Fibroblast of pulmonary artery (primary cell): ENCODE measurements around the gene PRICKLE4.

ENCODE experiments used
- DNase-seq: peaks from one replicate; pipeline ENCODE4 v3.0.0-alpha.2; 2010; ENCODE audit warnings: low read depth
- H3K4me3 ChIP-seq: replicated peaks from 2 replicates; pipeline ENCODE4 v1.5.1; 2011; ENCODE audit warnings: low read depth, mild to moderate bottlenecking, control low read depth, low read length, moderate library complexity
- TF ChIP-seq, protein P1 (sequence below): IDR thresholded peaks from 2 replicates; pipeline ENCODE4 v1.5.1; 2011; ENCODE audit warnings: mild to moderate bottlenecking, control low read depth, low read length, inconsistent platforms; ENCODE audit errors: missing control alignments

The PRICKLE4 gene

GRCh38 chr6:41826343-41827022 lies 45.9 kb downstream of the PRICKLE4 start:
- H3K4me3 ChIP-seq = no peak overlapping the region
- no peak for DNase-seq
- TF ChIP-seq, protein P1, sequence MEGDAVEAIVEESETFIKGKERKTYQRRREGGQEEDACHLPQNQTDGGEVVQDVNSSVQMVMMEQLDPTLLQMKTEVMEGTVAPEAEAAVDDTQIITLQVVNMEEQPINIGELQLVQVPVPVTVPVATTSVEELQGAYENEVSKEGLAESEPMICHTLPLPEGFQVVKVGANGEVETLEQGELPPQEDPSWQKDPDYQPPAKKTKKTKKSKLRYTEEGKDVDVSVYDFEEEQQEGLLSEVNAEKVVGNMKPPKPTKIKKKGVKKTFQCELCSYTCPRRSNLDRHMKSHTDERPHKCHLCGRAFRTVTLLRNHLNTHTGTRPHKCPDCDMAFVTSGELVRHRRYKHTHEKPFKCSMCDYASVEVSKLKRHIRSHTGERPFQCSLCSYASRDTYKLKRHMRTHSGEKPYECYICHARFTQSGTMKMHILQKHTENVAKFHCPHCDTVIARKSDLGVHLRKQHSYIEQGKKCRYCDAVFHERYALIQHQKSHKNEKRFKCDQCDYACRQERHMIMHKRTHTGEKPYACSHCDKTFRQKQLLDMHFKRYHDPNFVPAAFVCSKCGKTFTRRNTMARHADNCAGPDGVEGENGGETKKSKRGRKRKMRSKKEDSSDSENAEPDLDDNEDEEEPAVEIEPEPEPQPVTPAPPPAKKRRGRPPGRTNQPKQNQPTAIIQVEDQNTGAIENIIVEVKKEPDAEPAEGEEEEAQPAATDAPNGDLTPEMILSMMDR = no peak

- TF ChIP-seq, protein P1 = no peak
- no peak for DNase-seq
- H3K4me3 ChIP-seq = no peak overlapping the region
Observed at GRCh38 chr6:41832263-41832662, 51.7 kb downstream of the PRICKLE4 start.

GRCh38 chr6:41836022-41836659 lies 55.6 kb downstream of the PRICKLE4 start:
- no peak overlapping the region for H3K4me3 ChIP-seq
- TF ChIP-seq, protein P1 = no peak
- DNase-seq = peak; percentile 6

DNA sequence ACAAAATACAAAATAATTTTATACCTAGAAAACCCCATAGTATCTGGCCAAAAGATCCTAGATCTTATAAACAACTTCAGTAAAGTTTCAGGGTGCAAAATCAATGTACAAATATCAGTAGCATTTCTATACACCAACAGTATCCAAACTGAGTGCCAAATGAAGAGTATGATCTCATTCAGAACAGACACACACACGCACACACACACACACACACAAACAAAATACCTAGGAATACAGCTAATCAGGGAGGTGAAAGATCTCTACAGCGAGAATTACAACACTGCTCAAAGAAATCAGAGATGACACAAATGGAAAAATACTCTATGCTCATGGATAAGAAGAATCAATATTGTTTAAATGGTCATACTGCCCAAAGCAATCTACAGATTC lies 56.1 kb downstream of the PRICKLE4 start:
- DNase-seq = no peak
- H3K4me3 ChIP-seq = no peak overlapping the region
- TF ChIP-seq, protein P1 = no peak
